HEK293T (cell line): ENCODE results near the gene HOXA10.

ENCODE experiments used
- BHLHE40 ChIP-seq: fragments of 450-650 bp; IDR thresholded peaks from 2 replicates; pipeline ENCODE4 v1.6.1; 2016; ENCODE audit warnings: mild to moderate bottlenecking, moderate library complexity, borderline replicate concordance
- FOXM1 ChIP-seq: fragments of 450-650 bp; IDR thresholded peaks from 2 replicates; pipeline ENCODE4 v1.6.1; 2017; ENCODE audit warnings: mild to moderate bottlenecking, borderline replicate concordance
- NFRKB ChIP-seq: fragments of 450-650 bp; IDR thresholded peaks from 2 replicates; pipeline ENCODE4 v1.6.1; 2016; ENCODE audit warnings: mild to moderate bottlenecking, moderate library complexity

- TF ChIP-seq BHLHE40 = no peak
- no peak for TF ChIP-seq NFRKB
- no peak for TF ChIP-seq FOXM1
Measured at GRCh38 chr7:27141923-27142579, 32.1 kb downstream of the HOXA10 start.
